Fibroblast of skin of scalp (primary cell): Measurements from ENCODE around the gene SBF2.
A peak's percentile ranks its signal among the peaks of the same experiment; 100 is the strongest.
"Not testable (repeated sequence)": the region's sequence is repeated elsewhere in the genome, so short reads cannot be mapped to it uniquely, and the experiment has no call there.

Experiments
- DNase-seq: peaks from one replicate; pipeline ENCODE4 v3.0.0-alpha.2; 2013

The SBF2 gene

DNA sequence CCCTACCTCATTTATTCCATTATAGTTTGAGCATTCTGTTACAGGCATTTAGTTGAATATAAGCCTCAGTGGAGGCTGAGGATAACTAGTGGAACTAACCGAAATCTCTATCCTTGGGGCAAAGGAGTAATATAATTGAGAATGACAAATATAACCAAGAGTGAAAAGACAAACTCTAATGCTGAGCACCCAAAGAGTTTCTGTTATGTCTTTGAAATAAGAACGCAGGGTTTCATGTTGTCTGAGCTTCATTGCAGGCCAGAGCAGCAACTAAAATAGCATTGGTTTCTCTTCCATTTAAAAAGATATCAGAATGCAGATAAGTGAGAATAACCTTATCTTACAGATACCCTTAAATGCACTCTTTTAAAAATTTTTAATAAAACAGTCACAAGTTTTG, 131.8 kb downstream of the SBF2 start:
- no peak for DNase-seq

DNA sequence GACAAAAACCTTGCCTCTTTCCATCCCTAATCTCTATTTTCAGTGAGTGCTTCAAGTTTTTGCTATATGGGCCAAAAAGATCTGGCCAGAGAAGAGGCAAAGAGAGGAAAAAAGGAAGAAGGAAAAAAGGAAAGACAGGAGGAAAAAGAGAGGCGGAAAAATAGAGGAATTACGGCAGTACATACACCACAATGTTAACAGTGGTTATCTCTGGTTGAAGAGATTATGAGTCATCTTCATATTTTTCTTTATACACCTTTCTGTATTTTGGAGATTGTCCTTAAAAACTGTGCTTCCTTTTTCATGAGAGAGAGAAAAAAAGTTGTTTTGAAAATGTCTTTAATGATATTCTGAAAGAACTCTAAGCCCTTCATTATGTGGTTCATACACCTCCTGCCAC, 133.7 kb downstream of the SBF2 start:
- DNase-seq, result no peak

DNA sequence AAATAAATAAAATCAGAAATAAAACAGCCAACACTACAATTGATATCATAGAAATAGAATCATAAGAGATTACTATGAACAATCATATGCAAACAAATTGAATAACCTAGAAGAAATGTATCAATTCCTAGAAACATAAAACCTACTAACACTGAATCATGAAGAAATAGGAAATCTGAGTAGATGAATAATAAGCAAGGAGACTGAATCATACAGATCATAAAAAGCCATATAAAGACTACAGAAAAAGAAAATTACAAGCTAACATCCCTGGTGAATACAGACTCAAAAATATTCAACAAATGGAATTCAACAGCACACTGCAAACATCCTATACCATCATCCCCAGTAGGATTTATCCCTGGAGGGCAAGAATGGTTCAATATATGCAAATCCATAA, 135.6 kb downstream of the SBF2 start:
- peak; percentile 12 for DNase-seq

DNA sequence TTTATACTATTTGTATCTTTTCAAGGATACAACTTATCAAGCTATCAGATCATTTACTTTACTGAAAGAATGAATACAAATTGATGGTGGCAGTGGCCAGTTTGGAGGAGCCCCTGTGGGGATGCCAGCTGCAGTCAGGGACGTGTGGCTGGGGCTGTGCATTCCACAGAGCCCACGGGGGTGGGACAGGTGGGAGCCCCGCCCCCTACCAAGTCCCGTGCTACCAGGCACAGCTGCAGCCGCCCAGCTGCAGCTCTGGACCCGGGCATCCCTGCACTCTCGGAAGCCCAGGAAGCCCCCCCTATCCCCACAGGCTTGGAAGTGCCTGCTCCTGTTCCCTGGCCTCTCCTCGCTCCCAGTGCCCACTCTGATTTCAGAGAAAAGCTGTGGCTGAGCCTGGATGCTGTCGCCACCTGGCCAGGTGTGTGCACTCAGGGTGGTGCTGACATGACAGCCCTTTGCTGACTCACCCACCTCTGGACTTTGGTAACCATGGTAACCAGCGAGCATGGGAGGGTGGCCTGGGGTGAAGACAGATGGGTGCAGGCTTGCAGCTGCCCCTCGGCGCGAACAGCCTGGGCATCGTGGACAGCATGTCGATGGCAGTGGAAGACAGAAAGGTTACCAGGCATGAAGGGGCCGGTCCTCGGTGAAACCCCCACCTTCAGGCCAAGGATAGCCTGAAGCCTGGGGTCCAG, 138.1 kb downstream of the SBF2 start:
- no peak for DNase-seq

DNA sequence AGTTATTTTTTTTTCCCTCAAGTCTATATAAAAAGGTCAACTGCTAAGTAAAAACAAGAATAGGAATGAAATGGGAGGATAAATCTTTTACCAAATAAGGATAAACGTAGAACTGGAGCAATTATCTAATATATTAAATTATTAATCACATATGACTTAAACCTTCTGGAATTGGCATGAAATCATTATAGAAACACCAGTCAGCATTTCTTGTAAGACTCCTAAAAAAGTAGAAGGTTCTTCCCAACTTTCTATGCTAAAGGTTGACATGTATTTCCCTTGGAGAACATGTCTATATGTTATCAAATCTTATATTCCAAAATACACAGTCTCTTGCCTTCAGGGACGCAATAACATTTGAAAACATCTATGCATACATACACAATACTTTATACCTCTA, 143.2 kb downstream of the SBF2 start:
- peak; percentile 28 for DNase-seq

DNA sequence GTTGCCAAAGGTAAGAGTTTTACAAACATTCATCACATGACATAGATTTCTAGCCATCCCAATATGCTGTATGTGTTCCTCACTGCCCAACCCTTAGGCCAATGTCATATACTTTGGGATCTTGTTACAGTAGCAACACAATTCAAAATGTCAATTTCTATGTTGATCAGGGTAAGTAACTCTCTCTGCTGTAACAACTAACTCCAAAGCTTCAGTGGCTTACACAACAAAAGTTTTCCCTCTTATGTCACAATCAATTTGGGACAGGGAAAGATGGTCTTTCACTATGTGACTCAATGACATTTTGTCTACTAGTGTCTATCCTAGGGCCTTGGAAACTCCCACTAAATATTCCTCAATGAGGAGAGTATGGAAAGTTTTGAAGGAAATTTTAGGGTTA, 144.5 kb downstream of the SBF2 start:
- no peak for DNase-seq

DNA sequence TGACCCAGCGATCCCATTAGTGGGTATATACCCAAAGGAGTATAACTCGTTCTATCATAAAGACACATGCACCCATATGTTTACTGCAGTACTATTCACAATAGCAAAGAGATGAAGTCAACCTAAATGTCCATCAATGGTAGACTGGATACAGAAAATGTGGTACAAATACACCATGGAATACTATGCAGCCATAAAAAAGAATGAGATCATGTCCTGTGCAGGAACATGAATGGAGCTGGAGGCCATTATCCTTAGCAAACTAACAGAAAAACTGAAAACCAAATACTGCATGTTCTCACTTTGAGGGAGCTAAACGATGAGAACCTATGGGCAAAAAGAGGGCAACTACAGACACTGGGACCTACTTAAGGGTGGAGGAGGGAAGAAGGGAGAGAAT, 146.8 kb downstream of the SBF2 start:
- DNase-seq, result no peak

DNA sequence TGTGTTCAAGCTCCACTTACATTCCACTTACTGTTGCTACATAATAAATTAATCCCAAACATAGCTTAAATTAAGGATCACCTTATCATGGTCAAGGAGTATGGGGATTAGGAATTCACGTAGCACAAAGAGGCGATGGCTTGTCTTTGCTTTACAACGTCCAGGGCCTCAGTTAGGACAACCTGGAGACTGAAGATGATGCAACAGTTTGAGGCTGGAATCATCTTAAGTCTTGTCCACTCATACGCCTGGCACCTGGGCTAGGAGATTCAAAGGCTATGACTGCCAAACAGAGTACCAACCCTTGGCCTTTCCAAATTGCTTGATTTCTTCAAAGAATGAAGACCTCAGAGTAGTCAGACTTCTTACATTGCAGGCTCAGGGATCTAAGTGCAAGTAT, 149.1 kb downstream of the SBF2 start:
- no peak for DNase-seq

DNA sequence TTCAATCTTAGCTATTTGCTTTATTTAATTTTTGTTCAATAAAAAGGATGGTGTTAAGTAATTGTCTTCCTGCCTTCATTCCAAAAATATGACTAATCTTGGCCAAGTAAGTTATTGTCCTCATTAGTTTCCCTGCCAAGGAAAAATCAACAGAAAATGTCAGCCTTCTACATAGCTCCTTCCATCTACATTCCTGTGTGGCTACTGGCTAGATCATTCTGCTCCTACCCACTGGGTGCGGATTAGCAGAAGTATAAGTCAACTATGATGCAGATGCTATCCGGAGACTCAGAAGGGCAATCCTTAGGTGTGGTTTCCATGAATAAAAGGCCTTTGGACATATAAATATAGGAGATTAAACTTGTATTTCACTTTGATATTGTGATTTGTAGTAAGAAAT, 154.4 kb downstream of the SBF2 start:
- peak; percentile 92 for DNase-seq

DNA sequence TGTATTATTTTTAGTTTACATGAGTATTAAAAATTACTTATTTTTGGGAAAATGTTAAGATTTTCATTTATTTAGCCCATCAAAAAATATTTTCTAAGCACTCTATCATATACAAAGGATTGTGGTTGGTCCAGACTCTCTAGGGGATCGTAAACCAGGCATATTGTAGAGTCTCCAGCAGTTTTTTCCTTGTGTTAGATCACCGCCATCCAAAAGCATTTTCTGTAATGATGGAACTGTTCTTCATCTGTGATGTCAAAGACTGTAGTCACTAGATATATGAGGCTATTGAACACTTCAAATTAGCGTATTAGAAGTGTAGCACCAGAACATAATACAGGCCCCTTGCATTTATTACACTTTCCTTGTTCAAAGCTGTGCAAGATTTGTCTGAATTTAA, 154.9 kb downstream of the SBF2 start:
- DNase-seq, result no peak

DNA sequence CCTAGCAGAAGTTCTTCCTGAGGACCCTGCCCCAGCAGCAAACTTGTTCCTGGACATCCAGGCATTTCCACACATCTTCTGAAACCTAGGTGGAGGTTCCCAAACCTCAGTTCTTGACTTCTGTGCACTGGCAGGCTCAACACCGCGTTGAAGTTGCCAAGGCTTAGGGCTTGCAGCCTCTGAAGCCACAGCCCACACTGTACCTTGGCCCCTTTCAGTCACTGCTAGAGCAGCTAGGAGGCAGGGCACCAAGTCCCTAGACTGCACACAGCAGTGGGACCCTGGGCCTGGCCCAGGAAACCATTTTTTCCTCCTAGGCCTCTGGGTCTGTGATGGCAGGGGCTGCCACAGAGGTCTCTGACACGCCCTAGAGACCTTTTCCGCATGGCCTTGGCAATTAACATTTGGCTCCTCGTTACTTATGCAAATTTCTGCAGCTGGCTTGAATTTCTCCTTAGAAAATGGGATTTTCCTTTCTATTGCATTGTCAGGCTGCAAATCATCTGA, 159.0 kb downstream of the SBF2 start:
- DNase-seq, result no peak

DNA sequence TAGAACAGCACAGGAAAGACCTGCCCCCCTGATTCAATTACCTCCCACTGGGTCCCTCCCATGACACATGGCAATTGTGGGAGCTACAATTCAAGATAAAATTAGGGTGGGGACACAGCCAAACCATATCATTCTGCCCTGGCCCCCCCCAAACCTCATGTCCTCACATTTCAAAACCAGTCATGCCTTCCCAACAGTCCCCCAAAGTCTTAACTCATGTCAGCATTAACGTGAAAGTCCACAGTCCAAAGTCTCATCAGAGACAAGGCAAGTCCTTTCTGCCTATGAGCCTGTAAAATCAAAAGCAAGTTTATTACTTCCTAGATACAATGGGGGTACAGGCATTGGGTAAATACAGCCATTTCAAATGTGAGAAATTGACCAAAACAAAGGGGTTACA, 159.8 kb downstream of the SBF2 start:
- DNase-seq, result not testable (repeated sequence)

DNA sequence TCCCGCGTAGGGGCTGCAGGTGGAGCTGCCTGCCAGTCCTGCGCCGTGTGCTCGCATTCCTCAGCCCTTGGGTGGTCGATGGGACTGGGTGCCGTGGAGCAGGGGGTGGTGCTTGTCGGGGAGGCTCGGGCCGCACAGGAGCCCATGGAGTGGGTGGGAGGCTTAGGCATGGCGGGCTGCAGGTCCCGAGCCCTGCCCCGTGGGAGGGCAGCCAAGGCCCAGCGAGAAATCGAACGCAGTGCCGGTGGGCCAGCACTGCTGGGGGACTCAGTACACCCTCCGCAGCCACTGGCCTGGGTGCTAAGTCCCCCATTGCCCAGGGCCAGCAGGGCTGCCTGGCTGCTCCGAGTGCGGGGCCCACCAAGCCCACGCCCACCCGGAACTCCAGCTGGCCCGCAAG, 160.8 kb downstream of the SBF2 start:
- DNase-seq, result not testable (repeated sequence)

DNA sequence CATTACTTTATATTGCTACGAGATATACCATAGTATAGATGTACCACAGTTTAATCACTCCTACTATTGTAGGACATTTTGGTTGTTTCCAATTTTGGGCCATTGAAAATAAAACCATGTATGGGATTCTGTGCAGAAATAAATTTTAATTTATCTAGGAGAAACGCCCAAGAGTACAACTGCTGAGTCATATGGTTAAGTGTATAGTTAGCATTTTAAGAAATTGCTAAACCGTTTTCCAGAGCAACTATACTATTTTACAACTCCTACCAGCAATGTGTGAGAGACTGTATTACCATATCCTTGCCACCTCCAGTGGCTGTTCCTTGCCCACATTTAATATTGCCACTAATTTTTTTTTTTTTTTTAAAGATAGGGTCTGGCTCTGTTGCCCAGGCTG, 163.1 kb downstream of the SBF2 start:
- no peak for DNase-seq

DNA sequence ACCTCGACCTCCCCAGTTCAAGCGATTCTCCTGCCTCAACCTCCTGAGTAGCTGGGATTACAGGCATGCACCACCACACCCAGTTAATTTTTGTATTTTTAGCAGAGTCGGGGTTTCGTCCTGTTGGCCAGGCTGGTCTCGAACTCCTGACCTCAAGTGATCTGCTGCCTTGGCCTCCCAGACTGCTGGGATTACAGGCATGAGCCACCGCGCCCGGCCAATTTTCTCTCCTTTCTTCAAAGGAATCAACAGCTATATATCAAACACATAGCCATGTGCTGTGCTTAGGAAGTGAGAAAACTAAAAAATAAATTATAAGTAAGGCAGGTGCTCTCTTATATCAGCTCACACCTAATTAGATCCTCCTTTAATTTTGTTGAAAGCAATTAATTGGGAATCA, 164.8 kb downstream of the SBF2 start:
- DNase-seq, result not testable (repeated sequence)

DNA sequence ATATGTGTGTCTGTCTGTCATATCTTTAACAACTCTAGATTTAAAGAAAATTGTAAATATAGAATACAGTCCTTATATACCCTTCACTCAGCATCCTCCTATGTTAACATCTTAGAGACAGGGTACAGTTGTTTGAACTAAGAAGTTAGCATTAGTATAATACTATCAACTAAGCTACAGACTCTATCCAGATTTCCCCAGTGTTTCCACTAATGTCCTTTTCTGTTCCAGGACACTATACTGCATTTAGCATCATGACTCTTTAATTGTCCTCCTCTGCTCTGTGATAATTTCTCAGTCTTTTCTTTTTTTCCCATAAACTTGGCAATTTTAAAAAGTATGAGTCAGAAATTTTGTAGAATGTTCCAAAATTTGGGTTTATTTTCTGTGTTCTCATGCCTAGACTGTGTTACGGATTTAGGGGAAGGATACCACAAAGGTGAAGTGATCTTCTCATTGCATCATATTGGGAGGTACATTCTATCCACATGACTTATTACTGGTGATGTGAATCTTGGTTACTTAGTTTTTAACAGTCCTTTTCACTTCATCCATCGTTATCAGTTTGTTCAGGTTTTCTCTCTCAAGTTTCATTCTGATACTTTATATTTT, 168.4 kb downstream of the SBF2 start:
- DNase-seq, result no peak

DNA sequence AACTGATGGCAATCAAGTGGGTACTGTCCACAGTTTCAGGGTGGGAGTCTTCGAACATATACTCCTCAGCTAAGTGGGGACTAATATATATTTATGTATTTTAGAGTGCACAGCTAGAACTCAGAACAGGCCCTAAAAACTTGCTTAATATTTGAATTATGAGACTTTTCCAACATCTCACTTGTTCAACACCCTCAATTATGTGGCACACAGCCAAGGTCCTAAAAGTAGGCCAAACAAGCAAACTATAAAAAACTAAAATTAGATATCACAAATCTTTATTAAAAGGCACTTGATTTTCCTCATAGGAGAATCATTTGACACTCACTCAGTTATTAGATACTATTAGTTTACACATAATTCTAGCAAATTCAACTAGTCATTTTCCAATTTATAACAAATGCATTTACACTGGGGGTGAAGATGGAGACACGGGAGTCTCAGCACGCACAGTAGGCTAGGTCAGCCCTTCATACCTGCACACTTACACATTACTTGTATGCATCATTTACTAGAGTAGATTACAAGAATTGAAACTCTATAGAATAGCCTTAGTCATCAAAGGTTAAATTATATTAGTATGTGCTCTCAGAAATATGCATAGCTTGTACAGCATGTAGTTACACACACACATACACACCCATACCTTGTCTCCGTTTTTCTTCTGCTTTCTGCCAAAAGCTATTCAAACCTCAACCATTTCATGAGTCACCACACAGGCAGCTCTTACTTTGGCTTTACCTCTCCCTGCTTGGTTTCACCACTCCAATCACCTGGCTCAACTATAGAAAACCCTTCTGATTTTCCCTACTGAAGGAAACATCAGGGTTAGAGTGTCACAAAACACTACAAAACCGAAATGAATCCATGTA, 171.5 kb downstream of the SBF2 start:
- DNase-seq, result peak; percentile 38

DNA sequence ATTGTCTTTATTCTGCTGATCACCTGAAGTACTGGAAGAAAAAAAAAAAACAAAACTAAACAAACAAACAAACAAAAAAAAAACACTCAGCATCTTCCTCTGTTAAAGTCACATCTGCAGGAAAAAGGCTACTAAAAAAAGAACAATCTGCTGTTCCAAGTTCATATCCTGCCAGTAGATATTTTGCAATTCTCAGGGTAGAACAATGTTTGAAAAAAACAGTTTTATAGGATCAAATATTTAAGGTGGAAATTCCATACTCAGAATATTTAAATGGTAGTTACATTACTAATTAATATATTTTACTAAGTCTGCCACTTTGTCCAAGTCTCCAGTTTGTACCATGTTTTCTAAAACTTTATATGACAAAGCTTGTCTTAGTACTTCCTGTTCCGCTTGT, 175.2 kb downstream of the SBF2 start:
- DNase-seq, result no peak

DNA sequence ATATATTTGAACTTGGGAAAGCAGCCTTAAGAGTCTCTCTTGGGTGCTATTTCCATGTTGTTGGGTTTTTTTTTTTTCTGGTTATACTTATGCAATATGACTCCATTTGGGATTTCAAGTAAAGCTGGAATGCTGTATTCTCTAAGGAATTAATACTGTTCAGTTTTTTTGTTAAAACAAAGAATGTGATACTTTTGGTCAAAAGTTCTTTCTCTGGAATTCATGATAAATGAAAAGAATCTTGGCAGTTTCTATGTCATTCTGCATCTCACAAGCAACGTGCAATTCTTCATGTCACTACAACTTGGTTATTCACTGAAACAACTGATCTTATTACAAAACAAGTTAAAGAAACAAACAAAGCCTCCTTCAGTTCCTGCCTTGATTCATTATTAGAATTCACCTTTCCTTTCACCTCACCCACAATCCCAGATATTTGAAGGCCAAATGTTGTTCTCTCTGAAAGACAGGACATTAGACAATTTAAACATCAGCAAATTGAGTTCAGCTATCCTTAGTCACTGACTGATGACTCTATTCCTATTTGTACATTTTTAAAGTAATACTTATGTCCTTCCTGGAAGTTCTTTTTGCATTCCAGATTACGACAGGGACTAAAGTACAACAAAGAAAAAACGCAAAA, 176.2 kb downstream of the SBF2 start:
- peak; percentile 92 for DNase-seq

DNA sequence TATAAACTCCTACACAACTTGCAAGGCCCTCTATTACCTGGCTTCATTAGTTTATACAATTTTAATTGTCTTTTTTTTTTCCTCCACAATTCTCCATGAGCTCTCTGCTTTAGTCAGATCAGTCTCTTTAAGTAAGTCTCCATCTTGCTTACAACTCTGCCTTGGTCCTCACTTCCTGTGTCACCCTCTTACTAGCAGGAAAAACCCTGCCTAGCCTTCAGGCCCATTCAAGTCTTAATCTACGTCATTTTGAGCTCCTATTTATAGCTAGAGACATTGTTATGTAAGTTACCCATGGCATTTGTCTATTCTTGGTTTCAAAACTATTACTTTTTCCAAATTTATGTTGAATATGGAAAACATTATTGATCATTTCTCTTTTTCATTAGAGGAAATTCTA, 177.4 kb downstream of the SBF2 start:
- DNase-seq, result no peak

DNA sequence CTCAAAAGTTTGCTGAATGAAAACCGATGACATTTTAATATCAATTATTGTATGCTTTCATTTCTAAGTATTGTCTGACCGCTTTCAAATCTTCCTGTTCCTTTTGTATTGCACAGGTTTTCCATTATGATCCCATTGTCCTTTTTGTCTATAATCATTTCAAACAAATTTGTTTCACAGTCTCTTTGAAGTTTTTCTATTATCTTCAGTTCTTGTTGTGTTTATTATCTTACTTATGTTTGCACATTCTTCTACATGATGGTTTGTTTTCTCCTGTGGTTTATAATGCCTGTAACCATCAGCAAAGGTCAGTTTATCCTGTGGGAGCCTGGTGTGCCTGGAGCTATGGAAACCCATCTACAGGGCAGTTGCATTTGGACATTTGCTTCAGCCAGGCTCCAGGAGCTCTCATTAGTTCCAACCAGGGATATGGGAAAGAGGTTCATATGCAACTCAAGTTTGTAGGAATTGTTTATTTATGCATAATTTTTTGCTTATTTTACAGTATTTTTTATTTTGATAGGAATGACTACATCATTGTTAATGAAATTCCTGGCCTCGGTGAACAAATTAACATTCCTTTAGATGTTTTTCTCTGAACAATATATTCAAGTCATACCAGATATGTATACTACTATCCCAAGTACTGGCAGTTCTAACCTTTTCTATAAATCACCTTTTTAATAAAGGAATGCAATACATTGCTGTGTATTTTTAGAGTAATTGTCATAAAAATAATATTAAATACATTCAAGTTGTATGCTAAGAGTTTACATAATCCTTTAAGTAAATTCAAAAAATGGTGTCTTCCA, 179.2 kb downstream of the SBF2 start:
- peak; percentile 37 for DNase-seq

DNA sequence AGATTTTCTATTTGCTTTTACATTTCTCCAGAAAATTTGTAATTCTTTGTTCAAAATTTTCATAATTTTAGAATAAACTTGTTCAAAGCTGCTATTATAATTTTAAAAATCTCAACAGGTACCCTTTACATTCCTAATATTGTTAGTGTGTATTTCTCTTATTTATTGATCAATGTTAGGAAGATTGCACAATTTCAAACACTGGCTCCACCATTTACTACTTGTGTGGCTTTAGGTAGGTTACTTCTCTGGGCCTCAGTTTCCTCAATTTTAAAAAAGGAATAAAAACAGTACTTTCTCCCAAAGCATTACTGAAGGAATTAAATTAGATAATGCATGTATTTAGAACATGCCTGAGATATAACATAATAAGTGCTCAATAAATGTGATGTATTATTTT, 180.2 kb downstream of the SBF2 start:
- no peak for DNase-seq
